IPS DF 19.7 (cell line): ENCODE results near the gene AQP12A.
A peak's percentile ranks its signal among the peaks of the same experiment; 100 is the strongest.

Source experiments
- DNase-seq: peaks from one replicate; pipeline ENCODE4 v3.0.0-alpha.2; 2013; ENCODE audit warnings: low read depth, low spot score

The AQP12A gene

DNA sequence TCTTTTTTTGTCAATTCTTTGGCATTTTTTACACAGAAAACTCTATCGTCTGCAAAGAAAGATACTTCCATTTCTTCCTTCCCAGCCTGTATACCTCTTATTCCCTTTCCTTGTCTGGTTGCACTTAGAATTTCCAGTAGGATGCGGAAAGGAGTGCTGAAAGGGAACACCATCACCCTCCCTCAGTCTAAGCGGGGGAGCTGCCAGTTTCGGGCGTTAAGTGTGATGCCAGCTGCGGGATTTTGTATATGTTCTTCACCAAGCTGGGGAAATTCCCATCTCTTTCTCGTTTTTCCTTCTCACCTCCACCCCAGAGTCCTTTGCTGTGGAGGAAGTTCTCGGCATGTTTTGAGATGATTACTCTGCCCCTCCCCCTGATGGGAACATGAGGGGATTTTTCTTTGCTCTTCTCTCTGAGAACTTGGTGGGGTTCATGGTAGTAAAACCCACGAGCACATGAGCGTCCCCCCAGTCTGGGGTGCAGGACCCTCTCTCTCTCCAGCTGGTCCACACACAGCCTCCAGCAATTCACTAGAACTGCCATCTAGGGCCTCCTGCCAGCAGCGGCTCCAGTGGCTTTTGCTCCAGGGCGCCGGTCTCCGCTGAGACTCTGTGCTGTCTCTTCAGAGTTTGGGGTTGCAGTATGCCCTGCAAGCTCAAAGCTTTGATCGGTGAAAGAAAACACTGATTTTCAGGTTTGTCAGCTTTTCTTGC is 15.5 kb downstream of the AQP12A start:
- DNase-seq = no peak

DNA sequence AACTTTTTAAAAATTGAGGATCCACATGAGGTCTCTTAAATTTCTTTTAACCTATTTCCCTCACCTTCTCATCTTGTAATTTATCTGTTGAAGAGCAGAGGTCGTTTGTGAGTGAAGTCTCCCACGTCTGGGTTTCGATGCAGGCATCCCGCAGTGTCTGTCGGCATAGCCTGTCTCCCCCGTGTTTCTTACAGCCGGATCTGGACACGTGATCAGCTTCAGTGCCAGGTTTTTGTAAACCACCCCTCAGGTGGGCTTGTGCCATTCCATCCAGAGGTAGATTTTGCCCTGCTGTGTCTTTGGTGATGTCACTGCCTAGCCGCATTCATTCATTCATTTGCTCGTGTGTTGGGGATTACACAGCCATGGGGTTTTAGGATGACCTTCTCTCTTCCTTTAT is 16.2 kb downstream of the AQP12A start:
- no peak for DNase-seq

DNA sequence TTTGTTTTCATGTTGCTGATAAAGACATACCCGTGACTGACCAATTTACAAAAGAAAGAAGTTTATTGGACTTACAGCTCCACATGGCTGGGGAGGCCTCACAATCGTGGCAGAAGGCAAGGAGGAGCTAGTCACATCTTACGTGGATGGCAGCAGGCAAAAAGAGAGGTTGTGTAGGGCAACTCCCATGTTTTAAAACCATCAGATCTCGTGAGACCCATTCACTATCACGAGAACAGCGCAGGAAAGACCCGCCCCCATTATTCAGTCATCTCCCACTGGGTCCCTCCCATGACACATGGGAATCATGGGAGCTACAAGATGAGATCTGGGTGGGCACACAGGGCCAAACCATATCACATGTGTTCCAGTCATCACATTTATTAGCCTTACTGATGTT is 16.8 kb downstream of the AQP12A start:
- DNase-seq = no peak

DNA sequence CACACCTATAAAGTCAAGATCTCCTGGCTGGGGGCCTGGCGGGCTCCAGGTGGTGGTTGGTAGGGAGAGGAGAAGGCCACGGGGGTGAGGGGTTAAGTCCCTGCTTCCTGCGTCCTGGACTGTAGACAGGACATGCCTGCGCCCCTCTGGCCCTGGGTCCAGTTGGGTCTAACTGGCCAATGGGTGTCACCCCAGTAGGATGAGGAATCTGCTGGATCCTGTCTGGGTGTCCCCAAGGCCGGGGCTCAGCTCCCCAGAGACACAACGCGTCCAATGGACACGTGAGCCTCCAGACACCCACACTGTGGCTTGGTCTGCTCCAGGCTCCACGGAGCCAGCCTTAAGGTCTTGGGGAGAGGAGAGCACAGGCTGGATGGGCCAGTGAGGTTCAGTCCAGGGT is 19.6 kb downstream of the AQP12A start:
- no peak for DNase-seq

DNA sequence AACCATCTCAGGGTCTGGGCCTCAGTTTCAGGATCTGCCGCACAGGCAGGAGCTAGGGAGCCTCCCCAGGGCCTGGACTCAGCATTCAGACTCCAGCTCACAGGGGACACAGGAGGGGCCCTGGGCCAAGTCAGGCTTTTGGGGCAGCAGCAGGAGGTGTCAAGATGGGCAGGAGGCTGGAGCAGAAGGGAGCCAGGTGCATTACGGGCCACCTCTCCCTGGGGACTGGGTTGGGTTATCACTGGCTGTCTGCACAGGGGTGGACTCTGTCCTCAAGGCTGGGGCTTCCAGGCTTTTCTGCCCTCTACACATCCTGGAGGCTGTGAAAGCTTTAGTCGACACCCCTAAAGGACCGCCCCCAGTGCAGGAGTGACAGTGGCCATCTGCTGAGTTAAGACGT is 20.0 kb downstream of the AQP12A start:
- no peak for DNase-seq

DNA sequence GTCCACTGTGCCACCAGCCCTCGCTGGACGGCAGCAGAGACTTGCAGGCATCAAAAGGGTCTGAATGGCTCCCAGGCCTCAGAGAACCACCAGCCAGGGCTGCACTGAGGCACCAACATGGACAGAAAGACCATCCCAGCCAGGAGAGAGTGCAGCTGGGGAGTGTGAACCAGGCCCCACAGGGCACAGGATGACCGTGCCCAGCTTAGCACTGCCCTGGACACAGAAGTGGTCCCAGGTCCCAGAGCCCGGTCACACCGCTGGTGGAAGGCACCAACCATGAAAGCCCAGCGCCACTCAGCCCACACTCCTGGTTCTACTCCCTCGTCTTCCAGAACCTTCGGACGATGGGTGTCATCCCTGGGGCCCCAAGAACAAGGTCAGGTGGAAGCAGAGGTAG is 20.5 kb downstream of the AQP12A start:
- no peak for DNase-seq

DNA sequence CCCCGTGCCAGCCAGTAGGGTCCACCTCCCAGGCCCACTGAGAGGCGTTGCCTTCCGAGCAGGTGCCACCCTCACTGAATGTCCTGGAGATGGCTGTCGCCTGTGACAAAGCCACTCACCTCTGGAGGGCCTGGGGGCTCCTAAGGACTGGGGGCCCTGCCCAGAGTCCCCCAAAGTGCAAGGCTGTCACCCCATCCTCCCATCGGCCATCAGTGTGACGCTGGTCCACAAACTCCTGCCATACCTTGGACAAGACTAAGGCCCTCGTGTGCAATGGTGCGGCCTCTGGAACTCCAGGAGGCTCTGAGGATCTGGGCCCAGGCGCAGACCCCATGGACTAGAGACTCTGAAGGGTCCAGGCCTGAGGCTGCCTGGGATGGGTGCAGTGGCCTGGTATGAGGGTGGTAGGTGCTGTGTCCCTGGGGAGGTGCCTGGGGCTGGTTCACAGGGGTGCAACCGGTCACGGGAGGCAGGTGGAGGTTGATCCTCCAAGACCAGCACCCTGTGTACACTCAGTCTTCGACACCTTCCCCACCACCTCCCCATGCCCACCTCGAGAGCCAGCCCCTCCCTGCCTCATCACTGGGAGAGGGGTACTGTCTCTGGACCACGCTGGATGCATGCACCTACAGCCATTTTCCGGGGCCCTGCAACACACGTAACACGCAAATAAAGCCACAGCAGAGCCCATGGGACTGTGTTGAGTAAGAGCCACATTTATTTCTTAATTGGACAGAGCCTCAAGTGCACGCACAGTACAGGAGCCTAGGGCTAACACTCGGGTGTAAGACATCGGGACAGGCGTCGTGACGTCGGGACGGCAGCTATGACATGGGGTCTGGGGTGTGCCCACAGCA is 21.6 kb downstream of the AQP12A start:
- DNase-seq = no peak

DNA sequence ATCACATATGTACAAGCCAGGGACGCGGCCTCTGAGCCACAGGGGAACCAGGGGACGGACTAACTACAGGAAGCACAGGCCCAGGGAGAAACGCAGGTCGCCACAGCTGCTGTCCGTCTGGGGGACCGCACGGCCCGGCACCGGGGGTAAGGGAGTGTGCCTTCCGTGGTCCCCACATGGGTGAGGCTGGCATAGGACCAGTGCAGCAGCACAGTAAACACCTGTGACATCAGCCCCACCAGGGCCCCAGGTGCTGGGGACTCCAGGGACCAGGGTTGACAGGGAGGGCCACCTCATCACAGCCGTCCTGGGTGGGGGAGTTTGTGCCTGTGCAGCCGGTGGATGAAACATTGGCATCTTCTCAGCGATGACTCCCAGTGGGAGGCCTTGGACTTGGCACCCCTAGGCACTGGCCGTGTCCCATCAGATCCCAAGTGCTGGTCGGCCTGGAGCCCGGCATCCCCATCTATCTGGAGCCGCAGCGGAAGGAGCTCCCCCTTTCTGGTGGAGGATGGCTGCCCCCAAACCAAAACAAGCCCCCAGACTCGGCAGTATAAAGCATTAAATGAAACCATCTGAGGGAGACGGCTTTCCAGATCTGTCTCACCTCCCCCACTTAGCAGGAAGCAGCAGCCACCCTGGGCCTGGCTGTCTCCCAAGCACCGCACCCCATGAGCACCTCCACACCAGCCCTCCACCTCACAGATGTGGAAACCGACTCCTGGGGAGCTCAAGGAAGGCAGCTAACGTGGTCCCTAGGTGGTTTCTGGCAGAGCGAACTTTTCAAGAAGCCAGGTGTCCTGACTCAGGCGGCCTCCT is 22.5 kb downstream of the AQP12A start:
- no peak for DNase-seq

DNA sequence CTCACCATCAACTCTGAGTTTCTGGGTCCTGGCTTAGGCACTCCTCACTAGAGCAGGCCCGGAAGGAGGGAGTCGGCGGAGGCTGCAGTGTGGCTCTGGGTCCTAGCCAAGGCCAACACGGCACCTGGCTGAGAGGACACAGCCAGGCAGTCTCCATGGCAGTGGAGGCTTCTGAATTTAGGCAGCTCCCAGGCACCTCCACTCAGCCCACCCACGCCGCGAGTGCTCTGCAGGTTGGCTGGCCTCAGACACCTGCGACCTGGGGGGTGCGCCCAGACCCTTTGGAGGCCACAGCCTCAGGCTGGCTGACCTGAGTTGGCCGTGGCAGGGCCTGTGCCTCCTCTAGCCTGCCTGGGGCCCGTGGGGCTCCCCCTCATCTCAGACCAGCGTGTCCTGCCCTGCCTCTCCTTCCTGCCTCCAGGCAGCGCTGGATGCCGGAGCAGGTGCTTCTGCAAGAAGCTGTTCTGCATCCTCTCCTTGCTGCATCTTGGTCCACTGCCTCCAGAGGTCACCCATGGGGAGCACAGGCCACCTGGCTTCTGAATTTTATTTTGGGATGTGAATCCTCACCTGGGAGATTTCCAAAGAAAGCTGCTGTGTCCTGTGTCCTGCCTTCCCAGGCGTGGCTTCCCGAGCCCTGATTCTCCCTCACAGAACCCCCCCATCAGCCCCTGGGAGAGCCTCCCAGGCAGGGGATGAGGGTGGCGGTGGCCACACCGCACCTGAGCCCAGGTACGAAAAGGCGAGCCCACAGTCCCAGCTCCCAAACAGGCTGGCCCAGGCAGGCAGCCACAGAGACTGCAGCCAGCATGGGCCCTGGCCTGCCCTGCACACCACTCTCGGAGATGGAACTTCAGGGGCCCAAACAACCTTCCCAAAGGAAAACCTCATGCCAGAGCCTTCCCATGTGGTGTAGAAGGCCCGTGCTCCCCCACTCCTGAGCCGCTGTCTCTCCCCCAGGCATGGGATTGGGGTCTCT is 23.4 kb downstream of the AQP12A start:
- DNase-seq = peak; percentile 3

DNA sequence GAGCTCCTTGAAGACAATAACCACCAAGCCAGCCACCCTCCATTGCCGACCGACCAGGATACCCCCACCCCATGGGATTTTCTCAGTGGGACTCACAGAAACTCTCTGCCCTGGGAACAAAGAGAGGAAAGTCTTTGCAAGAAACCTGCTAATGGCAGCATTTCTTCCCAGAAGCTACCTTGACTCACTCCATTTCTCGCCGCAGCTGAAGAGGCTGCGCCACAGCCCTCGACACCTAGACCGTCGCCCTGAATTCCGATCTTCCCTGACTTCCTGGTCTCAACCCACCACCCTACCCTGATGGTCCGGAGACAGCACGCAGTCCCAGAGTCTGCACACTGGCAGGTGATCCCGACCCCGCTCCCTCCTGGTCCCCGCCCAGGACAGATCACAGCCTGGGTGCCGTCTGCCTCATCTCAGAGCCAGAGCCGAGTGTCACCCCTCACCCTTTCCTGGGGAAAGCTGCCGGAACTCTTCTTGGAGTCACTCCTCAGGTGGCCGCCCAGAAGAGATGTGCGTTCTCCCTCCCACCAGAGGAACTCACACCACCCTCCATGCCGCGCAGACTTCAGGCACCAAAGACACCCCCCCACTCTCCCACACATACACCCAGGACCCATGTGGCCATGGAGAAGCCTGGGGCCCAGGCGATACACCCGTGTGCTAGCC is 24.6 kb downstream of the AQP12A start:
- DNase-seq = no peak

DNA sequence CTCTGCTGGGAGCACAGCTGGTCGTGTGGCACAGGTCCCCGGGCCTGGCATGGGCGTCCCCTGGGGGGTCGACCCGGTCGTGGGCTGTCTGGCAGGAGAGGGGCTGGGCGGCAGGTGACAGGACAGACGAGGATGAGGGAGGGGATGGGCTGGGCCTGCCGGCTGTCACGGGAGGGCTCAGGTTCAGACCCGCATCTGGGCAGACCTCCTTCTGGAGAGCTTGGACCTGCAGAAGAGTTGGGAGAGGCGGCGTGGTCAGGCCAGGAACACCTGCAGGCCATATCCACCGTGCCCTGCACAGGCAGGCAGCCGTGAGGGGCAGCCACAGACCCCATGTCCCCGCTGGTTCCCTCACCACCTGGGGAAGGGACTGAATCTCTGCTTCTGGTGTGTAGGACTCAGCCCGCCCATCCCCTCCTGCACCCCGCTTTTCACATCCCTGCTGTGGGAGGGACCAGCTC is 25.5 kb downstream of the AQP12A start:
- DNase-seq = no peak

DNA sequence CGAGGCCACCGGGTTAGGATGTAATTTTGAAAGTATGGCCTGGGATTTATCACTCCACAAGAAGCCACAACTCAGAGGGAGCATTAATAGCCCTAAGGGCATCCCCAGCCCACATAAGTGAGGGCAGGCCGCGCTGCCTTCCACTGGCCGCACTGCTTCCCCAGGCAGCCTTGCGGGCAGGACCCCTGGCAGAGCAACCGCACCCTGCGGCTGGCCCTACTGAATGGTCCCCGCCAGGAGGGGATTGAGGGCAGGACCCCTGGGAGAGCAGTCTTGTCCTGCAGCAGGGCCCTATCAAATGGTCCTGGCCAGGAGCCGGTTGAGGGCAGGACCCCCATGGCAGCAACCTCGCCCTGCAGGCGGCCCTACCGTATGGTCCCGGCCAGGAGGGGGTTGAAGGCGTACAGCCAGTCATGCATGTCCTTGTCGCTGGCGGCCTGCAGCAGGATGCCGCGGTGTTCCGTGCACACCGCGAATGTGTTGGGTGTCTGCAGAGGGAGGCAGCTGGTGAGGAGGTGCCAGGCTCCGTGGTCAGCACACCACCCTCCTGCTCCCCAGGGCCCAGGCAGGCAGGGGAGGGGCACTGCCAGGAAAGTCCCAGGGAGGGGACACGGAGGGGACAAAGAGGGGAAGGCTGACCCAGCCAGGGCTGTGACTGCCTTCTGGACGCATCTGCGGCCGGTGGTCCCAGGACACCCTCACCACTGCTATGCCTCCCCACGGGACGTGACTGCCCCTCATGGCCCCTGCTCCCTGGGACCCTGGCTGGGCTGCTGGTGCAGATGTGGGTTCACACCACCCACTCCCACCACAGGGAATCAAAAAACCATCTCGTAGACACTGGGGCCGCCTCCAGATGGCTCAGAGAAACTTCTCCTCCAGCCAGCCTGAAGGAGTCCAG is 26.3 kb downstream of the AQP12A start:
- no peak for DNase-seq

DNA sequence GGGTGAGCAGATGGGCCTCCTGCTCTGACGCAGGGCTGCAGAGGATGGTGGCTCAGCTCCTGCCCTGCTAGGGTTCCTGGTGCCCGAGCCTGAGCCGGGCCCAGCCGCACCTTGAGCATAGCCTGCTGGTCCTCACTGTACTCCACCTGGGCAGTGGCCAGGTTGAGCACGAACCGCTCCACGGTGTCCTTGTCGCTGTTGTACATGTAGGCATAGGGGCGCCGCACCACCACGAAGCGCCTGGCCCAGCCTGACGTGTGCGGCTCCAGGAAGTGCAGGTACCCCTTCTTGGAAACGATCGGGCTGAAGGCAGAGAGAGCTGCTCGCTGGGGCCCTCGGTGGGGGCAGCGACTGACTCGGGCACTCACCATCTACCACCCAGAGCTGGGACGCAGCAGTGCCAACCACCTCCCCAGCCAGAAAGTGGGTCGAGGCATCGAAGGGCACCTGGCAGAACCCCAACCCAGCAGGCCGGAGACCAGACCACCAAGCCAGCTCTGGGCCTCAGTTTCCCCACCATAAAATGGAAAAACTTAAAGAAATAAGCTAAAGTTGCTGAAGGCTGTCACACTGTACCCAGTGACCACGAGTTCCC is 27.3 kb downstream of the AQP12A start:
- no peak for DNase-seq

DNA sequence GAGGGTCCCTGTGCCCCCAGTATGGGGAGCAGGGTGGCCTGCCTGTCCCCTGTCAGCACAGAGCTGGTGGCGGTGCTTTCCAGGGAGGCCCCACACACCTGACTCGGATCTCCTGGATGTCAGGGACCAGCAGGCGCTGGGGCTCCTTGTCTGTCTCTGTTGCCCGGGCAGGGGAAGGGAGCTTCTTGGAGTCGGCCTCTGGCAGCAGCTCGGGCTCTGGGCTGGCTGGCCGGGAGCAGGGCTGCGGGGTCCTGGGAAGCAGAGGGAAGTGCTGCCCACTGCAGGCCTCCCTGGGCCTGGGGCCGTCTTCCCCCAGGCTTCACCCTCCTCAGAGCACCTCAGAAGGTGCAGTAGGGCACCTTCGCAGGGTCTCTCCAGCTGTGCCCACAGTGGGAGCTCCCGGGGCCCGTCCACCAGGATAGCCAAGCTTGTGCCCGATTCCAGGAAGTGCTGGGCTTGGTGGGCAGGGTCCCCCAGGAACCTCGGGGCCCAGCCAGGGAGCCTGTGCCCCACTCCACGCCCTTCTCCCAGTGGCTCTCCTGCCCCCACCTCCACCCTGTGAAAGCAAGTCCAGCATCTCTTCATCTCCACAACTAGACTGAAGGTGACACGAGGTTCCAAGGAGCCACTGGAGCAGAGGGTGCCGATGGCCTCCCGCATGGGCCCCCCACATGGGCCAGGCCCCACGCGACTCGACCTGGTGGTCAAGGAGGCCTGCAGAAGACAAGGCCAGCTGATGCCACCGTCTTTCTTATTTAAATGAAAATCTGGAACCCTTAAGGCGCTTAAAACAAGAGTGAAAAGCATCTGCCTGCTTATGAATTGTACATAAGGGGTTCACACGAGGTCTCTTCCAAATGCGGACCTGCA is 28.2 kb downstream of the AQP12A start:
- DNase-seq = no peak

DNA sequence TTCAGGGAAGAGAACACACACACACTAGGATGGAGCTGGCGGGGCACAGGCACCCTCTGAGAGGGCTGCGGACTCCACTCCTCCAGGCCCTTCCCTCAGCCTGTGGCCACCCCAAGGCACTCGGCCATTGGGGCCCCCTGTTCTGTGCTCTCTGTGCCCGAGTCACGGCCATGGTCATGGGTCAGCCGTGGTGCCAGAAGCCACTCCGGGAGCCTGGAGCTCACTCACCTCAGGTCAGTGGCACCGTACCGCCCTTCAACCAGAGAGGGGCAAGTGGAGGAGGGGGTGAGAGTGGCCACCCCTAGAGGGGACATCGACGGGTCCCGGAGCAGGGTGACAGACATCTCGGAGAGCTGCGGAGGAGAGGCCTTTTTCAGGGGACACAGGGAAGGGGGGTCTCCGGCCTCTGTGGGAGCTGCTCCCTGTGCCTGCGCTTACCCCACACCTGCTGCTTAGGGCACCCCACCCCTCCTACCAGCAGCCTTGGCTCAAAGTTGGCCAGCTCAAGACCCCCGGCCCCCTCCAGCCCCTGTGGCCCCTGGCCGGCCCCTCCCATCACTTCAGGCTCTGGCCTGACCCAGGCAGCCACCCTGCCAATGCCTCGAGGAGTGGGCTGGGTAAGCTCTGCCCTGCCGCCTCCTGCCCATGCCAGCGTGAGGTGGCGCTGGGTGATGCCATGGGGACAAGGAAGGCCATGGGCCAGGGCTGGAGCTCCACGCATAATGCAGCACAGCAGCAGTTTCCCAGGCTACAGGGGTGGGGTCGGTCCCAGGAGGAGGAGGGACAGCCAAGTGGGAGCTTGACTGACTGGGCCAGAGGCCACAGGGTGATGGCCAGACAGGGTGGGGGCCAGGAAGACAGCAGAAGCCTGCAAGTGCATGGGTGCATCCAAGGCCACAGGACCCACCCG is 29.3 kb downstream of the AQP12A start:
- DNase-seq = no peak

DNA sequence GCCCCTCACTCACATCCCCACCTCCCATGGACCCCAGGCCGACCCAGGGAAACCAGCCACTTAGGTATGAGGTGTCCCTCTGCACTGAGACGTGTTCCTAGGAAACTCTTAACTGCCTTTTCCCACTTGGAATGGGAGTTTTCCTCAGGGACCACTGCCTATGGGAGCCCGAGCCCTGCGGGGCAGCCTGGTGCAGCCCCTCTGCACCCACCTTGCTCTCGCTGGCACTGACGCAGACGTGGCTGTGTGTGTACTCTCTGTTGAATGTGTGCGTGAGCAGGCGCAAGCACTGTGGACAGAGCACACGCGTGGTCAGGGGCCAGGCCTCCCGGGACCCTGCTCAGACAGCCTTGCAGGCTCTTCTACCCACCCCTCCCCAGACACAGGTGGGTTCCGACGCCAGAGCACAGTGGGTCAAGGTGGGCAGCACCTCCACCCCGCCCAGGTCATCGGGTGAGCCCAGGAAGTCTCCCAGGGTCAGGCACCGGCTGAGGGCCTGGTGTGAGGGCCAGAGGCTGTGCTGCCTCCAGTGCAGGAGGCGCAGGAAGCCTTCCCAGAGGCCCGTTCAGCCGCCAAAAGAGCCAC is 30.0 kb downstream of the AQP12A start:
- no peak for DNase-seq

DNA sequence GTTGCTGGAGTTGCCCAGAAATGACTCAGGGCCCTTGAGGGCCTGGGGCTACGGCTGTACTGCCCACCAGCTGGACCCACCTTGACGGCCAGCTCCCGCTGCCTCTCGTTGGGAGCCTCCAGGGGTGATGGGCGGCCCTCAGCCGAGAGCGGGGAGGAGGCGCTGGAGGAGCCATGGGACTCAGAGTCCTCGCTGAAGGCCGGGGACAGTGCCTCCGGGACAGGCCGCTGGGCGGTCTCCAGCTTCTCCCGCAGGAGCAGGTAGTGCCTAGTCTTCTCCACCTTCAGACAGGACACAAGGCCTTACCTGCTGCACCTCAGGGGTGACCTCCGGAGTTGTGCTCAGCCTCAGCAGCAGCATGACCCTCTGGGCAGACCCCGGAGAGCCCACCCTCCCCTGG is 30.7 kb downstream of the AQP12A start:
- DNase-seq = no peak
